ENCODE data around the gene PRR3.

PRR3 gene

DNA sequence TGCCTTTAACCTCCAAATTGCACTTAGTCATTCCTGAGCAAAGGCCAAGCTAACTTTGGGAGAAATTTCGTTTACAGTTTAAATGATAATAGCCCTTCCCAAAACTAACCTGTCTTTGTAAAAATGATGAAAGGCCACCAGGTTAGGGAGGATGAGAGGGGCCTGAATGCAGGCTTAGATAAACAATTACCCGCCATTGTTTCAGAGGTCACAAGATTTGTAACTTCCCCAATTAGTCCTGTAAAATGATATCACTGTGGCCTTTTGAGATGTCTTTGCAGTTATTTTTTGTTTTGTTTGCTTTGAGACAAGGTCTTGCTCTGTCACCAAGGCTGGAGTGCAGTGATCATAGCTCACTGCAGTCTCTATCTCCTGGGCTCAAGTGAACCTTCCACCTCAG, 27.1 kb upstream of the PRR3 start:
- peak; percentile 40 for DNase-seq (ENCODE audit: low read depth)
- no peak overlapping the region for H3K4me3 ChIP-seq (ENCODE audit: low read depth, low read length)
- TF ChIP-seq, protein P1, sequence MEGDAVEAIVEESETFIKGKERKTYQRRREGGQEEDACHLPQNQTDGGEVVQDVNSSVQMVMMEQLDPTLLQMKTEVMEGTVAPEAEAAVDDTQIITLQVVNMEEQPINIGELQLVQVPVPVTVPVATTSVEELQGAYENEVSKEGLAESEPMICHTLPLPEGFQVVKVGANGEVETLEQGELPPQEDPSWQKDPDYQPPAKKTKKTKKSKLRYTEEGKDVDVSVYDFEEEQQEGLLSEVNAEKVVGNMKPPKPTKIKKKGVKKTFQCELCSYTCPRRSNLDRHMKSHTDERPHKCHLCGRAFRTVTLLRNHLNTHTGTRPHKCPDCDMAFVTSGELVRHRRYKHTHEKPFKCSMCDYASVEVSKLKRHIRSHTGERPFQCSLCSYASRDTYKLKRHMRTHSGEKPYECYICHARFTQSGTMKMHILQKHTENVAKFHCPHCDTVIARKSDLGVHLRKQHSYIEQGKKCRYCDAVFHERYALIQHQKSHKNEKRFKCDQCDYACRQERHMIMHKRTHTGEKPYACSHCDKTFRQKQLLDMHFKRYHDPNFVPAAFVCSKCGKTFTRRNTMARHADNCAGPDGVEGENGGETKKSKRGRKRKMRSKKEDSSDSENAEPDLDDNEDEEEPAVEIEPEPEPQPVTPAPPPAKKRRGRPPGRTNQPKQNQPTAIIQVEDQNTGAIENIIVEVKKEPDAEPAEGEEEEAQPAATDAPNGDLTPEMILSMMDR (IDR thresholded peaks at IDR 0.05; ENCODE audit: insufficient read depth, low read depth, low read length, missing control alignments), result no peak

DNA sequence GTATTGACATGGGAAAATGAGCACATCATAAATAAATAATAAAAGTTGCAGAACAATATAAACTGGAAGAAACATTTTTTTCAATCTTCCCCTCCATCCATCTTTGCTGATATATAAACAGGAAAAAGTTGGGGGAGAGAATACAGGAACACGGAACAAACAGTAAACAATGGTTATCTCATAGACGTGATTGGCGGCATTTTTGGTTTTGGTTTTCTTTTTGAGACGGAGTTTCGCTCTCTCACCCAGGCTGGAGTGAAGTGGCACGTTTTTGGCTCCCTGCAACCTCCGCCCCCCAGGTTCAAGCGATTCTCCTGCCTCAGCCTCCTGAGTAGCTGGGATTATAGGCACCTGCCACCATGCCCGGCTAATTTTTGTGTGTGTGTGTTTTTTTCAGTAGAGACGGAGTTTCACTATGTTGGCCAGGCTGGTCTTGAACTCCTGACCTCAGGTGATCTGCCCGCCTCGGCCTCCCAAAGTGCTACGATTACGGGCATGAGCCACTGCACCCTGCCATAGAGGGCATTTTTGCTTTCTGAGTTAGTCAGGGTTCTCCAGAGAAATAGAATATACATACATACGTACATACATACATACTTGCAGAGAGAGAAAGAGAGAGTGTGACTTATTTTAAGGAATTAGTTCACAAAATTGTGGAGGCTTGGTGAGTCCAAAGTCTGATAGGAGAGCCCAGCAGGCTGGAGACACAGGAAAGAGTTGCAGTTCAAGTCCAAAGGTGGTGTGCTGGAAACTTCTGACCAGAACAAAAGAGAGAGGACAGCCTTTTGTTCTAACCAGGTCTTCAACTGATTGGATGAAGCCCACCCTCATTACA, 23.4 kb upstream of the PRR3 start:
- peak overlapping the region; percentile 24; the same call in 1 of the 2 replicates for H3K4me3 ChIP-seq (ENCODE audit: low read depth, low read length)
- DNase-seq (ENCODE audit: low read depth), result peak; percentile 44
- TF ChIP-seq, protein P1 (IDR thresholded peaks at IDR 0.05; ENCODE audit: insufficient read depth, low read depth, low read length, missing control alignments), result no peak

DNA sequence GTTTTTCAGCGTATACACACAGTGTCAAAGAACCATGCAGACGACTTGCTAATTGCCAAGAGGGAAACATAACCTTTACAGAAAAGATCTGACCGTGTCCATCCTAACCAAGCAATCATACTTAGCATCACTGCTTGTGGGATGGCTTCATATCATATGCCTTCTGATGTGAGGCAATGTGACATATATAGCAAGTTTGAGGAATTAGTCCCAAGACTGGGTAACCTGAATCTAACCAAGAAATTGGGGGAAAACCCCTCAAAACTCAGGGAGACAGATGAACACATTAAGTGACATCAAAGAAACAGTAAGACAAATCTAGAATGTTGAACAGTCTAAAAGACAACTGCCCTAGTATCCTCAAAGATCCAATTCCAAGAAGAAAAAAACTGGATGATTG, 19.2 kb upstream of the PRR3 start:
- H3K4me3 ChIP-seq (ENCODE audit: low read depth, low read length), result no peak overlapping the region
- DNase-seq (ENCODE audit: low read depth), result no peak
- TF ChIP-seq, protein P1 (IDR thresholded peaks at IDR 0.05; ENCODE audit: insufficient read depth, low read depth, low read length, missing control alignments), result no peak

DNA sequence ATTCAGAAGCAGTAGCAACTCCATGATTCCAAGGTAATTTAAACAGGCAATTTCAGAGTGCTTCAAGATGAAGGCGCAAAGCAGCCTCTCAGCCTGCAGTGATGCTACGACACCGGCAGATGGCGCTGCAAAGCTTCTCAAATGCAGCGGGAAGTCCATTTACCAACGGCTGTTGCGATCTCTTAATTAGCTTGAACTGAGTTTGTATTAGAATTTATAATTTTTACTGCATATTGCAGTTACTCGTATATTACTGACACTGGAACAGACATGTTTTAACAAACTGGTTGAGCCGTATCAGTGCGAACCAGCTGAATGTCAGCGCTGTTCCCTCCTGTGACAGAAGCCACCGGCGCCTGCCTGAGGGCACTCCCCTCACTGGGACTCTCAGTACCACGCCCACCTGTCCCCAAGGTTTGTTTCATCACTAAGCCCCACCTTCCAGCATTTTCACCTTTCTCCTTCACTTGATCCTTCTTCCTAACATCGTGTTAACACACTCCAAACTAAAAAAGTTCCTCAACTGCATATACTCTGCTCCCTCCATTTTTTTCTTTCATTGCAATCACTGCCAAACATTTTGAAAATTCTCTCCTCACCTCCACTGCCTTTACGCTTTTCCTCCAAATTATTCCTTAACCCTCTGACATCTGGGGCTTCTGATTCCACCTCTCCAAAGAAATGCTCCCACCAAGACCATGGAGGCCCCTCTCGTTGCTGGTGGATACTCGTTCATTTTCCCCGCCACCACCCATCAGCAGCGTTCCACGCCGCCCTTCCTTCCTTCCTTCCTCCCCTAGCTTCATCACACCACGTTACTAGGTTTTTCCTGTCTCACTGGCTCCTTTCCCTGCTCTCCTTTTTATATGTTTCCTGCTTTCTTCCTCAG, 15.3 kb upstream of the PRR3 start:
- DNase-seq (ENCODE audit: low read depth), result peak; percentile 92
- peak overlapping the region; percentile 42 for H3K4me3 ChIP-seq (ENCODE audit: low read depth, low read length)
- TF ChIP-seq, protein P1 (IDR thresholded peaks at IDR 0.05; ENCODE audit: insufficient read depth, low read depth, low read length, missing control alignments), result peak; percentile 99

DNA sequence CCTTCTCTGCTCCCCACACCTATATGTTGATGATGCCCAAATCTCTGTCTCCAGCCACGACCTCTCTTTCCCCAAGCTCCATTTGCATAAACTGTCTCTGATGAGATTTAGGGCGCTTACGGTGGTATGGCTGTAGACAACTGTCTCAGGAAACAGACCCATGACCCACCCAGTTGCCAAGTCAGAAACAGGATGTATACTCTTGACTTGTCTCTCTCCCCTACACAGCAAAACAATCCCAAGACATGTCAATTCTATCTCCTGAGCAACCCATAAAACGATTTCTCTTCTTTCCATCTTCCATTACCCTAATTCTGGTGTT, 14.7 kb upstream of the PRR3 start:
- no peak overlapping the region for H3K4me3 ChIP-seq (ENCODE audit: low read depth, low read length)
- peak; percentile 64 for DNase-seq (ENCODE audit: low read depth)
- TF ChIP-seq, protein P1 (IDR thresholded peaks at IDR 0.05; ENCODE audit: insufficient read depth, low read depth, low read length, missing control alignments), result no peak

DNA sequence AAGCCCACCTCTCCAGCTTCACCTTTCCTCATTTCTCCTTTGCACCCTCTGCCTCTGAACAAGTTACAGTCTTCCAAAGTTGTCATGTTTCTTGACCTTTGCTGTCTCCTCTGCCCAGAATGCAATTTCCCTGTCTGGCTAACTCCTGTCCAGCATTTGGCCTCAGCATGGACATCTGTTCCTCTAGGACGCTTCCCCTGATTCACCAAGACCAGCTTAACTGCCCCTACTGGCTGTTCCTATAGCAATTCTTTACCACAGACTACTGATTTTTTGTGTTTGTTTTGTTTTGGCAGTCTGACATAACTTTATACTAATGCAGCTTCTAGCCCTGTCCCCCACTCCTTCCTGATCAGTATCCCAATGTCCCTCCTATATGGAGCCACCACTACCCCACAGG, 14.2 kb upstream of the PRR3 start:
- DNase-seq (ENCODE audit: low read depth), result no peak
- H3K4me3 ChIP-seq (ENCODE audit: low read depth, low read length), result no peak overlapping the region
- TF ChIP-seq, protein P1 (IDR thresholded peaks at IDR 0.05; ENCODE audit: insufficient read depth, low read depth, low read length, missing control alignments), result no peak
